ENCODE results near the gene PARP8.
A peak's percentile ranks its signal among the peaks of the same experiment; 100 is the strongest.

The PARP8 gene

GRCh38 chr5:50749181-50749580 is 82.7 kb downstream of the PARP8 start:
- no peak for TF ChIP-seq CTCF (conservative IDR thresholded peaks at IDR 0.05)
- H3K27ac ChIP-seq = no peak overlapping the region; the same call in 1 of the 2 replicates

DNA sequence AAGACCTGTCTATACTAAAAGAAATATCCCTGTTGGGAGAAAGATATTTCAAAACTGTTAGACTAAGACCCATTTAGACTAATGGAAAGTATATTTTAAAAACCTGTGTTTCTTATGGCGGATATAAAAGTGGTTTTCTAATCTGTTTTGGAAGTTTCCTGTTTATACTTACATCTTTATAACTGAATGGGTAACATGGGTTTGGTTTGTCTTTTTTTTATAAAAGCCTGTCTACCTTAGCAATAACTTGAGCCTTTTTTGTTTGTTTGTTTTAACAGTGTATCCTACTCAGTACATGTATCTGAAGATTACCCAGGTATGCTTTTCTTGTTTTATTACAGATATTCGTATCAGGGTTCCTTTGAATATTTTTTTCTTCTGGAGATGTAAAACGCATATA is 83.4 kb downstream of the PARP8 start:
- no peak overlapping the region for H3K27ac ChIP-seq
- no peak for TF ChIP-seq CTCF (conservative IDR thresholded peaks at IDR 0.05)

GRCh38 chr5:50751064-50751657 is 84.7 kb downstream of the PARP8 start:
- no peak overlapping the region for H3K27ac ChIP-seq
- peak; percentile 80 for TF ChIP-seq CTCF (conservative IDR thresholded peaks at IDR 0.05)

DNA sequence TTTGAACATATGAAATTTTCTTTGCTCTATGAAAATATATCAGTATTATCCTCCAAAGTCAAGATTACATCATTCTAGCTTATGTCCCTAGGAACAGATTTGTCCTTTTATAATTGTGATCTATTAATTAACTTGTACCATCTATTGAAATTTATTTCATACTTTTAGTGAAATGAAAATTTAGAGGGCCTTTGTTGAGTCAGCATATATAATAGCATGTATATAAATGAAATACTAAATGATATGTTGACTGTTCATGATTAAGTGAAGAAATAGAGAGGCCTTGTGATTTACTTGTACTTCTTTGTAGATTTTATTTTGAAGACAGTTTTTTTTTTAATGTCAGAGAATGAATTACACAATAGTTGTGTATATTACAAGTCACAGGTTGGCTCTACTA is 86.4 kb downstream of the PARP8 start:
- no peak for TF ChIP-seq CTCF (conservative IDR thresholded peaks at IDR 0.05)
- no peak overlapping the region for H3K27ac ChIP-seq

GRCh38 chr5:50759526-50760270 is 93.3 kb downstream of the PARP8 start:
- no peak for TF ChIP-seq CTCF (conservative IDR thresholded peaks at IDR 0.05)
- no peak overlapping the region for H3K27ac ChIP-seq

DNA sequence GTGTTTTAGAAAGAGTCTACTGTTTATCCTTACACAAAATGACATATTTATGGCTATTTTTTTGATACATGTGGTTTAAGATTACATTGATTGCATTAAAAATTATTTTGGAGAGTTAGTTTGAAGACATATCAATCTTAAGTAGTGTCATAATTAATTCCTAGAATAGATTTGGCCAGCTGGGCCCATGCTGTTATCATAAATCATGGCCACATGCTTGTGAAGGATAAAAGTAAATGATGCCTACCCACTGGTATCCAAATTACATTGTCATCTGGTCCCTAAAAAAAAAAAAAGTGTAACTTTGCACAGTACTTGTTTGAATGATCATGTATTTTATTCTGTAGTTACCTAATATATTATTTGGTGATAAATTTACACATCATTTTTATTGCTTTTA is 96.9 kb downstream of the PARP8 start:
- H3K27ac ChIP-seq = no peak overlapping the region
- no peak for TF ChIP-seq CTCF (conservative IDR thresholded peaks at IDR 0.05)

DNA sequence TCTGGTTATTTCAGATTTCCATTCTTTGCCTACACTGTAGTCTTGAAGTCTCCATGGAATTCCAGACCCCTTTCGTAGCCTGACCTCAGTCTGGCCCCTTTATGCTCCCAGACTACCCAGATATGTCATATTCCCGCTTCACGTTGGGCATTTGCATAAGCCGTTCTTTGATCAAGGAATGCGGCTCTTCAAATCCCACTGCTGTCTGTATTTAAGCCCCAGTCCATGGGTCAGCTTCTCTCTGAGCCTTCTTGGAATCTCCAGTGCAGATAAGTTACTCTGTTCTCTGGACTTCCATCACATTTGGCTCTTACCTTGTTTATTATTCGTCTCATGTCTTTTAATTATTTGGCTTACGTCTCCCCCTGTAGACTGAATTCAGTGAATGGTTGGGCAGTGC is 97.4 kb downstream of the PARP8 start:
- H3K27ac ChIP-seq = no peak overlapping the region
- TF ChIP-seq CTCF (conservative IDR thresholded peaks at IDR 0.05) = no peak
